Left lobe of liver (tissue), 2 donors: ENCODE results near the gene ANKRD39. TPM values are rescaled to one million over a fixed set of nuclear protein-coding genes. Genes with fewer than 3 reads are reported as not detected.

Experiments
- ATAC-seq: fragments of 200-7000 bp; cut with Tn5 transposase; one replicate; pipeline ENCODE4 v1.9.1; 2020; ENCODE audit warnings: mild to moderate bottlenecking, moderate library complexity
- DNase-seq: peaks from one replicate; pipeline ENCODE4 v3.0.0-alpha.2; 2020; ENCODE audit warnings: low spot score
- total RNA-seq: library from RNA; stranded (reverse); gene quantifications from one replicate; pipeline ENCODE4 v1.2.1, GENCODE V29; 2021
- donor health status: DM: no; HTN: no; CAD: no; lungs with moderate emphysema.
- donor health status: DM: no; HTN: yes; CAD: no.

The ANKRD39 gene
- total RNA-seq, 1 donor from 2014 or later, result 9.5 TPM

DNA sequence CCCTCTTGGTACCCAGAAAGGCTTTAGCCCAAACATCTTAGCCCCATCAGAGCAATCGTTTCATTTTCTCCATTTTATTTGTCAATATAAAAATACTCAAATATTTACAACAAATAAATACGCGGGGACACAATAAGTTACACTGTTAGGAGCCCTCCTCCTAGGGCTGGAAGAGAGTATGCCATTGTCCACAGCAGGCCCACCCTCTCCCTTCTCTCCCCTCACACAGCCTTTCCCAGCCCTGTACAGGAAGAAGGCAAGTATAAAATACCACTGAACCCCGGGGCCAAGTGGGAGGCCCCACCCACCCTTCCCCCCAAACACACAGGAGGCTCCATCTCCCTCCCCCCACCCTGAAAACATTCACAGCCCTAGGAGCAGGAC lies 1.9 kb upstream of the ANKRD39 start:
- DNase-seq, result no peak
- no peak for ATAC-seq

DNA sequence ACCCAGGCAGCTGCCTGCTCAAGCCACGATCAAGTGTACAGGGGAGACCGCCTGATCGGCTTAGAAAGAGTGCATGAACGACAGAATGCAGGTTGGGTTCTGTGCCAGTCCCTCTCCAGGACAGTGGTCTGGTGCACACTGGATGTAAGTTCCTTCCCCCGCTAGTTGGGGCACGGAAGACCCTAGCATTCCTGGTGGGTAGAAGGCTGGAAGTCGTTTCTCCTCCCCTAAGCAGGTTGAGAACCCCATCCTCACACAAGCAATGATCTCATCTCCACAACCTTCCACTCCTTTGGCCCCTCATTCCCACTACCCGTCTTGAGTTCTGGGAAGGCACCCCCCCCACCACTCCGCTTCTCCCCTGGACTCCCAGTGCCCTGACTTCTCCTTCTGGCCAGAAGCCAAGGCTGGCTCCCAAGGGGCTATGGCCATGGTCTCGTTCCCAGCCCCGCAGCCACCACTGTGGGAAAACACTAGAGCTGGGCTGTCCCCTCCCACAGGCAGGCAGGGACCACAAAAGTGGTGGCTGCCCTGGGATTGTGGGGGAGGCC lies 1.4 kb upstream of the ANKRD39 start:
- peak; percentile 59 for DNase-seq
- ATAC-seq, result no peak

DNA sequence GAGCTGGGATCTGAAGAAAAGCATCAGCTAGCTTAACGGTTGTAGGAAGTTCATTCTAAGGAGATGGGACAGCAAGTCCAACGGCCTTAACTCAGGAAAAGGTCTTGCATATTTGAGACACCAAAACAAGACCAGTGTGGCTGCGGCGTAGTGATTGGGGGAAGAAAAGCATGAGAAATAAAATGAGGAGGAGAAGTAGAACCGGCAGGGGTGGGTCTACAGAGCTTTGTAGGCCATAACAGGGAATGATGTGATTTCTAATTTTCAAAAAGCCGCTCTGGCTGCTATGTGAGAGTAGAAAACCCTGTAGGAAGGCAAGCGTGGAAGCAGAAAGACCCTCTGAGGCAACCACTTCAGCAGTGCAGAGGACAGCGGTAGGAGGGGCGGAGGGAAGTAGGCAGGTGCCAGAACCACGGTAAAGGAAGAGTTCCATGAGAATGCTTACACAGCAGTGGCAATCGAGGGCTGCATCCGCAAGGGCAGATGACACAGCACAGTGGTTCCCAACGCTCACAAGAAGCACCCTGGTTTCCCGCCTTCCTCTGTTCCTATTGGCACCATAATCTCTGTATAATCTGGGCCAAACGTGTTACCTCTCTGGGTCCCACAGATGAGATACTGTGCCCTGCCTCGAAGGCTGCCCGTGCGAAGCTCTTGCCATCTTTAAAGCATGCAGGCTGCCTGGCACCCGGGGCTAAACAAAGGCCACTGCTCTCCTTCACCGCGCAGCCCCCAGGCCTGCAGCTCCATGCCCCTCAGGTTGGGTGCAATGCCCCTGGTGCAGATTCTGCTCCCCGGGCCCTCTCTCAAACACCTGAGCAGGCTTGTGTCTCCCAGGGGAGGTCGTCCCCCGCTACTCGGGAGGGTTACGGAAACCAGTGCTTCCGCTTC lies 795 bp downstream of the ANKRD39 start:
- DNase-seq (peak; percentile 51), ATAC-seq (peak; percentile 30)

DNA sequence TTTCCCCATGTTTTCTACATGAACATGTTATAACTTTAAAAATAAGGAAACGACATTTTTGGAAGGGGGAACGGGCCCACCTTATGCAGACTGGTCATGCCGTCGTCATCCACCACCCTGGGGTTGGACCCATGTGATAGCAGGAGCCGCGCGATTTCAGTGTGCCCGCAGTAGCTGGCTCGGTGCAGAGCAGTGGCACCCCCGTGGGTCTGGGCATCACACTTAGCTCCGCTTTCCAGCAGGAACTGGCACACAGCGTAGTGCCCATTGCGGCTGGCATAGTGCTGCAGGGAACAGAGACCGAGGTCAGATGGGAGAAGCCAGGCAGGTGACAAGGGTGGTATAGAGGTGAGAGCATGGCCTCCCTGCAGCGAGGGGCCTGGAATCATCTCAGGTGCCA lies 4.5 kb downstream of the ANKRD39 start:
- no peak for ATAC-seq

DNA sequence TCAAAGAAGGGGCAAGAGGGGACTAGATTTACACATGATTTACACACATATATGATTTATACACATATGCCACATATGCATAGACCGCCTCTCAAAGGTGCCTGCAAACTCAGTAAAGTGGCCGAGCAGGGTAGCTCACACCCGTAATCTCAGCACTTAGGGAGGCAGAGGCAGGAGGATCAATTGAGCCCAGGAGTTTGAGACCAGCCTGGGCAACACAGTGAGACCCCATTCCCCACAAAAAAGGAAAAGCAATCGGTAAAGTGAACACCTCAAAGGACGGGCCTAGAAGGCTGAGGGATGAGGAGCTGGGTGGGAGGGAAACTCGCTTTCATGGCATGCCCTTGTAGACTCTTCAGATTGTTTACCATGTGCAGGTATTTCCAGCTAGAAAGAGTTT lies 5.1 kb downstream of the ANKRD39 start:
- no peak for DNase-seq
- no peak for ATAC-seq

More for the DNA sequence above, 4.5 kb downstream of the ANKRD39 start:
- DNase-seq, result no peak

DNA sequence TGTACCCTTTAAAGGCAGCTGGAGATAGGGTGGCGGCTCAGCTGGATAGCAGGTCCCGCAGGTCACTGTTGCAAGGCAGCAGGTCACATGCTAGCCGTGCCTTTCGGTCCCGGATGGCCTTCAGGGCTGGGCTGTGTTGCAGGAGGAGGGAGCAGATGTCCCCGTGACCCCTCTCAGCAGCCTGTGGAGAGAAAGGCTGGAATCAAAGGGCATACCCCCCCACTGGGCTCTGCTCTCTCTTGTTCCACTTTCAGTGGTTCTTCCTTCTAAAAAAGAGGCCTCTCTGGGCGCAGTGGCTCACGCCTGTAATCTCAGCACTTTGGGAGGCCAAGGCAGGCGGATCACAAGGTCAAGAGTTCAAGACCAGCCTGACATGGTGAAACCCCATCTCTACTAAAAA lies 9.6 kb downstream of the ANKRD39 start:
- DNase-seq (peak; percentile 91), ATAC-seq (peak; percentile 98)

DNA sequence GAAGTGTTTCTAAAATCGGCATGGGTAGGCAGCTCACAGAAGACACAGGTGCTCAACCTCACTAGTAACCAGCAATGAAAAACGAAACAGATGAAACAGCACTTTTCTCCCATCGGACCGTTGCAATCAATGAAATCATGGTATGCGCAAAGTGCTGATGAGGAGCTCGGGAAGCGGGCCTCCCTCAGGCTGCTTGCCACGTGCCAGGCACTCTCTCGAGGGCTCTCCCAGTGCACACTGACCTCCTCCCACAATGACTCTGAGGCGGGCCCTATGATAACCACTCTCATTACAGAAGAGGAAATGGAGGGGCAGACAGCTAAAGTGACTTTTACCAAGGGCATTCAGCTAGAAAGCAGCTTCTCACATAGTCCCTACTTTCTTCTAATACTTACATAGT lies 10.2 kb downstream of the ANKRD39 start:
- DNase-seq, result no peak
- no peak for ATAC-seq

DNA sequence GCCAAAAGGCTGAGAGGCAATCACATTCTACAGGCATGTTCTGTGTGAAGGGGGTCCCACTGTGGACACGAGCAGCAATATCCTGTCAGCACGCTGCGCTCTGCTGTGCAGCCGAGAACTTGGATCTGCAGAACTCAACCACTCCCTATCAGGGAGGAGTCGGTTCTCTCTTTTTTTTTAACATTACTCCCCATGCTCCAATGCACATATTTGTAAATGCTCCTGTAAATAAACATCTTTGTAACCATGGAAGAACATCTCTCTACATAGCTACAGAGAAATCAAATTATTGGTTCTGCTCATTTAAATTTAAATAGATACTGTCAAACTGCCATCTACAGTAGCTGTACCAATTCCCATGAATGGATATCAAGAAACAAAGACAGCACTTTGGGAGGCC lies 11.0 kb downstream of the ANKRD39 start:
- ATAC-seq (no peak), DNase-seq (no peak)

DNA sequence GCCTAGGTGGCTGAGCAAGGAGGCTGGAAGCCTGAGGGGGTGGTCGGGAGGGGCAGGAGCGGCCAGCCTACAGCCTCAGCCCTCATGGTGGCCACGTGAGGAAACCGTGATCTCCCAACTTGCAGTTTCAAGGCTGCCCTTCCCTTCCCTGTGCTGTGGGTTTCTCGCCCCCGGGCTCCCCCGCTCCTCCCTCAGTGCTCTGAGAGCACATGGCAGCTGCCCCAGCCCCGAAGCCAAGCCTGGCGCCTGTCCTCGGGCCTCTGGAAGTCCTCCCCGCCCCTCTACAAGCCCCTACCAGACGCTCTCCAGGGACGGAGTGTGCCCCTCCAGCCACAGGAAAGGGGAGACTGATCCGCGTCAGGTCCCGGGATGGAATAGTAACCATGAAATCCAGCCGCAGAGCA lies 13.4 kb downstream of the ANKRD39 start:
- ATAC-seq (no peak), DNase-seq (no peak)

DNA sequence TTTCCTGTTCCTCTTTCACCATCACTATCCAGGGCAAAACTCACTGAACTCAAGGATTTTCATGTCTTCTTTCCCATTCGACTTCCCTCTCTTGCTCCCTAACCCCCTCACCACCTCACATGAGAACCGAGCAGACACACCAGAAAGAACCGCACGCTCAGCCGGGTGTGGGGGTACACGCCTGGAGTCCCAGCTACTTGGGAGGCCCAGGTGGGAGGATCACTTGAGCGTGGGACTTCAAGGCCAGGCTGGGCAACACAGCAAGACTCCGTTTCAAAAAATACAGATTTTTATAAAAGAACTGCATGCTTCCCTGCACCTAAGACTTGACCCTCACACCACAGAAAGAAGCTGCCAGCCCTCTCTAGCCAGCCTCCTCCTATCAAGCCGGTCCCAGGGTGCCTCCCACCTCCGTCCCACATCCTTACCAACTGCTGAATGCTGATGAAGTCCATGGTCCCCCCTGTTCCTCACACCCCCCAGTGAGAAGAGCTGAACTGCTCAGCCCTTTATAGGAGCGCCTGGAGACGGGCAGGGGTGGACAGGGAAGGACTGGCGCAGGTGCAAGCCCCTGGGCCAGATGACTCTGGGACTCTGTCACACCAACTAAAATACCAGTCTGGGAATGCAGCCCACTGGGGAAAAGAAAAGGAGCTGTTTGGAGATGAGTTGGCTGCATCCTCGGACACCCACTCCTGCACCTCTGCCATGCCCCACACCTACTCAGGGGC lies 14.1 kb downstream of the ANKRD39 start, which contains the start of gene ANKRD23:
TSS of gene ANKRD23 (minus strand) at position 484 of the 731 bp plus-strand sequence. CDS start at position 455, 29 bp downstream.
- ATAC-seq (no peak), DNase-seq (no peak)

DNA sequence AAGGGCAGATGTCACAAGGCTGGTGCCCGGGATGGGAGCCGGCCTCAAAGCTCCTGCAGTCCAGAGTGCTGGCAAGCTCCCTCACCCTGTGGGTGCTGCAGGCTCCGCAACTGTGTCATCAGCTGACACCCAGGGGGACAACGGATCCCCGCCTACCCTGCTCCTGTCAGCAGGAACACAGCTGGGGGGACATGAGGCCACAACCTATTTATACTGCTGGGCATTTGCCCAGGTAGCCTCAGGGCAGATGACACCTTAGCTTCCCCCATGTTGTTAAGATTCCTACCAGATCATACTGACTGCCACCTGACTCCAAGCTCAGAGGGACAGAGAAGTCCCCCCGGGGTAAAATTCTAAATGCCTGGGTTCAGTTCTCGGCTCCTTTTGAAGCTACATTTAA lies 15.2 kb downstream of the ANKRD39 start:
- DNase-seq (no peak), ATAC-seq (peak; percentile 47)

DNA sequence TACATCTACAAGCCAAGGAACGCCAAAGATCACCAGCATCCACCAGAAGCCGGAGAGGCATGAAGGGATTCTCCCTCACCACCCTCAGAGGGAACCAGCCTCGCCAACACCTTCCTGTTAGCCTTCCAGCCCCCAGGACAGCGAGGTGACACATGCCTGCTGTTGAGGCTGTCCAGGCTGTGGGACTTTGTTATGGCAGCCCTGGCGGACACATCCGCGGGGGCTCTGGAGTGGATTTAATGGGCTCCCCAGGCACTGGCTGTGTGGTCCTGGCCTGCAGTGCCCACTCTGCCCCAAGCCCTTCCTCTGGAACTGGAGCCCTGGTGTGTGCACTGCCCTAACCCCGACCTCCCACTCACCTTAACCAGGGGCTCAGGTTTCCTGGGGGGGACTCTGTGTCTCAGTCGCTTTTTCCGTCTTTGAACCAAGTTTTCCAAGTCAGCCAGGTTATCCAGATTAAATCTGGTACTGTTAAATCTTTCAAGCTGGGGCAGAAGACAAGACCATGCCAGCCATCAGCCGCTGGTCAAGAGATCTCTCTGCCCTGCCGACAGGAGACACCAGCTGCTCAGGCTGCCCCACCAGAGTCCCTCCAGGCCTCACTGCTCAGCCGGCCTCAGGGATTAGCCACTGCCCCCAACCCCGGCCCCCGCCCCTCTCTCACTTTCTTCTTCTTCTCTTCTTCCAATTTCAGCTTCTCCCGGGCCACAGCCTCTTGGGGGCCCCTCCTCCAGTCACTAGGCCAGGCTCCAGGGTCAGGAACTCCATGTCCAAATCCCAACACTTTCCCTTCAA lies 15.9 kb downstream of the ANKRD39 start:
- ATAC-seq, result no peak
- no peak for DNase-seq

DNA sequence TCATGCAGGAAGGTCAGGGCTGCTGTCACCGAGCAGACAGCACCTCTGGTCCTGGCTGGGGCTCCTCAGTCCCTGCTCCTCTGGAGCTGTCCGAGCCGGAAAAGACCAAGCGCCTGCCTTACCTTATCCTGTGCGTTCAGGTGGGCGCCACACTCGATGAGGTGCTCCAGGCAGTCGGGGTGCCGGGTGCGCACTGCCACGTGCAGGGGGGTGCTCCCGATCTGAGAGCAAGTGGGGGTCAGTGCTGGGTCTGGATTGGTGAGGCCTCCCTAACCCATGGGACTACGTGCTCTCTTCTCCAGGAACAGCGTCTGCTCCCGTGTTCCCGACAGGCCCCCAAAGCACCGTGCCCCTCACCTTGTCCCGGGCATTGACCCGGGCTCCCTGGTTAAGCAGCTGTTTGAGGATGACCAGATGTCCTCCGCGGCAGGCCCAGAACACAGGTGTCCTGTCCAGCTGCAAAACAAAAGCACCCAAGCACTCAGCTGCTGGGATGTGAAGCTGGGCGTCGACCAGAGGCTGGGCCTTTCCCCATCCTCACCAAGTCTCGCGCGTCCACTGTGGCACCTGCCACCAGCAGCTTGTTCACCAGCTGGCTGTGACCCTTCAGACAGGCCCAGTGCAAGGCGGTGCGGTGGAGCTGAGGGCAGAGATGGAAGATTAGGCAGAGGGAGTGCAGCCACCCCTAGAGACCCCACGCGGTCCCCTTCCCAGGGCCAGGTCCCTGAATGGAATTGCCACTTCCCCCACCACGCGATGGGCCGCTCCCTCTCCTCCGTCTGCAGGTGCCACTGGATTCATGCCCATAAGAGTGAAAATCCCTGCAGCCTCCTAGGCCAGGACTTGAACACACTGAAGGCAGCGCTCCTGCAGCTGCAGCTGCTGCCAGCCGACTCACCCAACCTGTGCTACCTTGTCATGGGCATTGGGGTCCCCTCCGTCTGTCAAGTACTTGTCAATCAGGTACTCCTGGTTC lies 17.7 kb downstream of the ANKRD39 start:
- DNase-seq, result no peak

DNA sequence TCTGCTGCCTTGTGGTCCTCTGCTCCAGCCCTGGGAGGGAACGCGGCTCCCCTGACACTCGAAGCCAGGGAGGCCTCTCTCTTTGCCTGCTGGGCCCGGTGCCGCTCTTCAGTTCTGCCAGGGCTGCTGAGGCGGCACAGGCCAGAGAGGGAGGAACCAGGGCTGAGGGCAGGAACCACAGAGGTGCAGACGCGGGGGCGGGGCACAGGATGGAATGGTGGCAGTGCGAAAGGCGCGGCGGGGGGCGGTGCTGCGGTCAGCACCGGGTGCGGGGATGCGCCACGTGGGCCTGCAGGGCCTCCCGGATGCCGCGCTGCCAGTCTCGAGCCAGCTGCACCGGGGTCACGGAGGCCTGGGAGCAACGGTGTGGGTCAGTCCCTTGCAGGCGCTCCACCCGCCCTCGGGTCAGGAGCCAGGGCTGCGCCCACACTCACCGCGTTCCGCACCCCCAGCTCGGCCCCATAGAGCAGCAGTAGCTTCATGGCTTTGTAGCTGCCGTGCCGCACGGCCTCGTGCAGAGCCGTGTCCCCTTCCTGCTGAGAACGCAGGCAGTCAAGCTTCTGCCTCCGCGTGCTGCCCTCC lies 18.4 kb downstream of the ANKRD39 start:
- DNase-seq (no peak), ATAC-seq (peak; percentile 44)

More for the DNA sequence above, 17.7 kb downstream of the ANKRD39 start:
- ATAC-seq, result no peak

DNA sequence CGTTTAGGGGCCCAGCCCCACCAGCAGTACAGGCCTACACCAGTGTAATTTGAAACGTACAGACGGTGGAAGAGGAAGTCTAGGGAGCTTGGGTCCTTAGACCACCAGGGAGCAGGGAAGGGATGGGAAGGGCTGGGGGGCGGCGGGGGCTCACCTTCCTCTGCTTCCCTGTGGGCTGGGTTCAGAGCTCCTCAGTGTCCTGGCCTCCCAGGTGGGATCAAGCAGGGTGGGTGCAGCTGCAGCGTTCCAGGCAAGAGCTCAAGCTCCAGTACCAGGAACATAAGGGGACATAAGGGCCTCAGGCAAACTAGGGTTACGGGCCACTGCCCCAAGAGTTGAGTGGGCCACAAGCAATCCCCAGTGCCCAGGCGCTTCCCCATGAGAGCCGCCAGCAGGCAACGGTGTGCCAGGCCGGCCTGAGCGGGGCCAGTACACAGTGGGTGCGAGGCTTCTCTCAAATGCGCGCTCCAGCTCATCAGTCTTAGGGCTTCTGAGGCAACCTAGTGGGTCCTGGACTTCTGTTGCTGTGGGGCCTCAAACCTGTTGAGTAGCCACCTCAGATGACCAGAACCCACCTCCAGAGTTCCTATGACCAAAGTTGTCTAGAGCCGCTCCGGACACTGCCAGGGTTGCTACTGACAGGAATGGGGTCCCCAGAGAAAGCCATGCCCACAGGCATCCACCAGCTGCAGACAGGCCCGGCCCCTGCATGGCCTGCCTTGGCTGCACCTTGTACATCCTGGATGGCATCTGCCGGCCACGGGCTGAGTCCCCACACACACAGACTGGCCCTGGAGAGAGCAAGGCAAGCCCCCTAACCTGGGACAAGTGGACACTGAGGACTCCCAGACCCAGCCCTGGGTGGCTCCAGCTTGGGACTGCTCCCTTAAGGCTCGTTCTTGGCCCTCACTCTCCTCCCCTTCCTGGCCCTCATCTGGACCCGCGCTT lies 19.2 kb downstream of the ANKRD39 start:
- DNase-seq (no peak), ATAC-seq (peak; percentile 4)

DNA sequence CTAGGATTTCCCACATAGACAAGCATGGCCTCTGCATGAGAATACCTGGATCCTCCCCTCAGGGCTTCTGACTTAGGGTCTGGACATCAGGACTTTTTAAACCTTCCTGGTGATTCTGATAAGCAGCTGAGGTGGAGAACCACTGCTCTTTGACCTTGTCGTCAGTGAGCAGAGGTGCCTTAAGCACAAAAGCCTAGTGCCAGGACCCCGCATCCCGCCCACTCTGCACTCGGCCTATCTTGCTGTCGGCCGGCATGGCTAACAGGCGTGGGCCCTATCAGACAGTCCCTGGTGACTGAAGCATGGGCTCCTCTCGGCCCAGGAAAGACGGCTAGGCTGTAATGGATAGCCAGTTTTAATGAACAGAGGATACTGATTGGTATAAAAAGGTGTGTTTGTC lies 20.2 kb downstream of the ANKRD39 start:
- ATAC-seq, result no peak

DNA sequence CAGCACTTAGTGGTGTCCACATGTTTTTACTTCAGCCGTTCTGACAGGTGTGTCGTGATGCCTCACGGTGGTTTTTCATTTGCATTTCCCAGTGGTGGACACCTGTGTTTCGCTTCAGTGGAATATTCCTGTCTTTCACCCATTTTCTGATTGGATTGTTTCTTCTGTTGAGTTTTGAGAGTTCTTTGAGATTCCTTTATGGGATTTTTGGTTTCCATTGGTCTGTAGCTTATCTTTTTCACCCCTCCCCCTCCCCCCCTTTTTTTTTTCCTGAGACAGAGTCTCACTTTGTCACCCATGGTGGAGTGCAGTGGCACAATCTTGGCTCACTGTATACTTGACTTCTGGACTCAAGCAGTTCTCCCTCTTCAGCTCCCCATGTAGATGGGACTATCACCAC lies 22.0 kb downstream of the ANKRD39 start:
- ATAC-seq (no peak), DNase-seq (no peak)

More for the DNA sequence above, 20.2 kb downstream of the ANKRD39 start:
- DNase-seq, result no peak
